NCI-H2171 treated with DMSO at 0.1 percent for 48 hours (cell line): ENCODE results near the gene NGF.
A peak's percentile ranks its signal among the peaks of the same experiment; 100 is the strongest.

Source experiments
- DNase-seq: peaks from one replicate; lab custom pipeline; 2025; lab: John Stamatoyannopoulos, UW

Gene NGF

GRCh38 chr1:115336741-115337140, 1.3 kb downstream of the NGF start:
- peak; percentile 86 for DNase-seq

GRCh38 chr1:115332813-115333608, 5.0 kb downstream of the NGF start:
- DNase-seq = no peak

- no peak for DNase-seq
These were observed 6.3 kb downstream of the NGF start for GRCh38 chr1:115331558-115332331.

GRCh38 chr1:115330480-115331013, 7.5 kb downstream of the NGF start:
- no peak for DNase-seq

GRCh38 chr1:115329965-115330364, 8.1 kb downstream of the NGF start:
- DNase-seq = no peak

- no peak for DNase-seq
These were observed 10.8 kb downstream of the NGF start for GRCh38 chr1:115327270-115327669.

GRCh38 chr1:115326419-115326818, 11.6 kb downstream of the NGF start:
- no peak for DNase-seq

- no peak for DNase-seq
These were observed 12.2 kb downstream of the NGF start for GRCh38 chr1:115325874-115326273.

- DNase-seq = no peak
These were observed 13.2 kb downstream of the NGF start for GRCh38 chr1:115324649-115325420.

- DNase-seq = no peak
These were observed 14.6 kb downstream of the NGF start for GRCh38 chr1:115323366-115324004.

GRCh38 chr1:115322631-115323030, 15.4 kb downstream of the NGF start:
- no peak for DNase-seq

GRCh38 chr1:115320377-115320776, 17.7 kb downstream of the NGF start:
- DNase-seq = no peak

GRCh38 chr1:115319706-115320105, 18.3 kb downstream of the NGF start:
- DNase-seq = no peak

- DNase-seq = peak; percentile 93
These were observed 20.7 kb downstream of the NGF start for GRCh38 chr1:115317101-115318012.

- DNase-seq = no peak
These were observed 23.3 kb downstream of the NGF start for GRCh38 chr1:115314765-115315164.

- DNase-seq = peak; percentile 95
These were observed 24.0 kb downstream of the NGF start for GRCh38 chr1:115314092-115314491.

GRCh38 chr1:115313182-115313581, 24.9 kb downstream of the NGF start:
- peak; percentile 85 for DNase-seq

- no peak for DNase-seq
These were observed 25.3 kb downstream of the NGF start for GRCh38 chr1:115312742-115313141.

GRCh38 chr1:115311474-115311989, 26.5 kb downstream of the NGF start:
- no peak for DNase-seq
